HepG2 (cell line): Measurements from ENCODE around the gene ALKBH5. TPM values are rescaled to one million over a fixed set of nuclear protein-coding genes. Genes with fewer than 3 reads are reported as not detected.
A peak's percentile ranks its signal among the peaks of the same experiment; 100 is the strongest.

Source experiments
- BORCS8-MEF2B ChIP-seq: sonication (generic); formaldehyde crosslinking; IDR thresholded peaks from 2 replicates; pipeline ENCODE4 v1.8.0; 2022; ENCODE audit warnings: mild to moderate bottlenecking, missing genetic modification reagents
- HNRNPH1 ChIP-seq: fragments of 200-400 bp; formaldehyde crosslinking; optimal IDR thresholded peaks from 2 replicates; pipeline ENCODE3; 2017; ENCODE audit warnings: mild to moderate bottlenecking, low read depth, low read length
- HOXA7 ChIP-seq: sonication (generic); formaldehyde crosslinking; IDR thresholded peaks from 2 replicates; pipeline ENCODE4 v1.8.1; 2022; ENCODE audit warnings: mild to moderate bottlenecking, missing genetic modification reagents, moderate library complexity
- ISX ChIP-seq: sonication (generic); formaldehyde crosslinking; conservative IDR thresholded peaks from 2 replicates; pipeline ENCODE4 v1.5.0; 2020; ENCODE audit warnings: missing genetic modification reagents
- KLF13 ChIP-seq: sonication (generic); formaldehyde crosslinking; IDR thresholded peaks from 2 replicates; pipeline ENCODE4 v1.4.0; 2020; ENCODE audit warnings: mild to moderate bottlenecking, missing genetic modification reagents
- LCORL ChIP-seq, 2 experiments: fragments of 450-650 bp in 1 of 2; sonication (generic) in 1 of 2; formaldehyde crosslinking in 1 of 2; IDR thresholded peaks; 2 replicates each; pipeline versions ENCODE4 v1.5.0 to v1.6.1; 2017 to 2020; ENCODE audit warnings: antibody characterized with exemption in 1 of 2, missing genetic modification reagents in 1 of 2
- MED8 ChIP-seq: sonication (generic); formaldehyde crosslinking; IDR thresholded peaks from 2 replicates; pipeline ENCODE4 v1.8.1; 2023; ENCODE audit warnings: mild to moderate bottlenecking, missing genetic modification reagents; ENCODE audit not compliant: insufficient replicate concordance
- MEIS2 ChIP-seq: sonication (generic); formaldehyde crosslinking; IDR thresholded peaks from 2 replicates; pipeline ENCODE4 v1.9.0; 2021; ENCODE audit warnings: mild to moderate bottlenecking, missing genetic modification reagents
- PAWR ChIP-seq: sonication (generic); formaldehyde crosslinking; IDR thresholded peaks from 2 replicates; pipeline ENCODE4 v1.4.0; 2020; ENCODE audit warnings: missing genetic modification reagents, mild to moderate bottlenecking, borderline replicate concordance
- PHF5A ChIP-seq: IDR thresholded peaks from one replicate; pipeline ENCODE4 v1.6.1; 2018; ENCODE audit warnings: low read depth, missing genetic modification reagents; ENCODE audit not compliant: unreplicated experiment
- SATB2 ChIP-seq: sonication (generic); formaldehyde crosslinking; IDR thresholded peaks from 2 replicates; pipeline ENCODE4 v1.5.0; 2020; ENCODE audit warnings: missing genetic modification reagents
- SMAD3 ChIP-seq: sonication (generic); formaldehyde crosslinking; IDR thresholded peaks from 2 replicates; pipeline ENCODE4 v1.4.0; 2020; ENCODE audit warnings: missing genetic modification reagents
- SP5 ChIP-seq: IDR thresholded peaks from 2 replicates; pipeline ENCODE4 v1.6.1; 2016; ENCODE audit warnings: low read depth, borderline replicate concordance
- TAF15 ChIP-seq: fragments of 200-400 bp; formaldehyde crosslinking; IDR thresholded peaks from one replicate; pipeline ENCODE4 v1.6.1; 2018; ENCODE audit warnings: mild to moderate bottlenecking, low read depth, low read length; ENCODE audit not compliant: poor library complexity, severe bottlenecking
- ZMYM4 ChIP-seq: sonication (generic); formaldehyde crosslinking; IDR thresholded peaks from 2 replicates; pipeline ENCODE4 v1.8.1; 2023; ENCODE audit warnings: mild to moderate bottlenecking, missing genetic modification reagents
- ZNF562 ChIP-seq: sonication (generic); formaldehyde crosslinking; IDR thresholded peaks from 2 replicates; pipeline ENCODE4 v1.8.0; 2022; ENCODE audit warnings: missing genetic modification reagents, borderline replicate concordance
- ZSCAN21 ChIP-seq: sonication (generic); formaldehyde crosslinking; IDR thresholded peaks from 2 replicates; pipeline ENCODE4 v1.8.0; 2022; ENCODE audit warnings: mild to moderate bottlenecking, missing genetic modification reagents, moderate library complexity, borderline replicate concordance
- polyA plus RNA-seq, 8 experiments: library from polyadenylated mRNA; depleted of rRNA in 3 of 8; stranded (reverse) in 7 of 8; unstranded in 1 of 8; fragments of >200 nt; fragmentation: Illumina TruSeq in 4 of 8; extraction: Trizol in 4 of 8; gene quantifications; 2 replicates each; pipeline versions ENCODE4 v1.2.1 to v1.2.3, GENCODE V29; 2011 to 2016; ENCODE audit warnings: low read depth in 4 of 8, missing spikeins in 1 of 8, mixed read lengths in 1 of 8; ENCODE audit not compliant: insufficient read depth in 1 of 8
- total RNA-seq, 5 experiments: library from RNA; depleted of rRNA; stranded (reverse); fragments of >200 nt; fragmentation: Illumina TruSeq; extraction: Trizol; gene quantifications; 2 replicates each; pipeline ENCODE4 v1.2.3, GENCODE V29; 2016; ENCODE audit warnings: low read depth in 1 of 5
- TF ChIP-seq, protein P1 (sequence below): sonication (generic); formaldehyde crosslinking; IDR thresholded peaks from 2 replicates; pipeline ENCODE4 v1.5.0; 2020; ENCODE audit warnings: mild to moderate bottlenecking, missing genetic modification reagents
- TF ChIP-seq, protein P2 (sequence below): sonication (generic); formaldehyde crosslinking; IDR thresholded peaks from 2 replicates; pipeline ENCODE4 v1.5.0; 2020; ENCODE audit warnings: mild to moderate bottlenecking, missing genetic modification reagents, borderline replicate concordance

The ALKBH5 gene
- total and polyA plus RNA-seq, 2 of the 13 experiments (the other 11 are each of a cell fraction or from before 2014, with no cell fraction given) = 68.9 to 76.9 TPM

DNA sequence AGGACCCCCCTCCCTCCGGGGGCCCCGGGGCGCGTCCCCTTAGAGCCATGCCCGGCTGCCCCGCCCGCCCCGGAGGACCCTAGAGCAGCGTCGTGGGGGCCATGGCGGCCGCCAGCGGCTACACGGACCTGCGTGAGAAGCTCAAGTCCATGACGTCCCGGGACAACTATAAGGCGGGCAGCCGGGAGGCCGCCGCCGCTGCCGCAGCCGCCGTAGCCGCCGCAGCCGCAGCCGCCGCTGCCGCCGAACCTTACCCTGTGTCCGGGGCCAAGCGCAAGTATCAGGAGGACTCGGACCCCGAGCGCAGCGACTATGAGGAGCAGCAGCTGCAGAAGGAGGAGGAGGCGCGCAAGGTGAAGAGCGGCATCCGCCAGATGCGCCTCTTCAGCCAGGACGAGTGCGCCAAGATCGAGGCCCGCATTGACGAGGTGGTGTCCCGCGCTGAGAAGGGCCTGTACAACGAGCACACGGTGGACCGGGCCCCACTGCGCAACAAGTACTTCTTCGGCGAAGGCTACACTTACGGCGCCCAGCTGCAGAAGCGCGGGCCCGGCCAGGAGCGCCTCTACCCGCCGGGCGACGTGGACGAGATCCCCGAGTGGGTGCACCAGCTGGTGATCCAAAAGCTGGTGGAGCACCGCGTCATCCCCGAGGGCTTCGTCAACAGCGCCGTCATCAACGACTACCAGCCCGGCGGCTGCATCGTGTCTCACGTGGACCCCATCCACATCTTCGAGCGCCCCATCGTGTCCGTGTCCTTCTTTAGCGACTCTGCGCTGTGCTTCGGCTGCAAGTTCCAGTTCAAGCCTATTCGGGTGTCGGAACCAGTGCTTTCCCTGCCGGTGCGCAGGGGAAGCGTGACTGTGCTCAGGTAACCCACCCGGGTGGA is 759 bp downstream of the ALKBH5 start (continued):
- TF ChIP-seq HNRNPH1 (no peak), LCORL (IDR thresholded peaks at IDR 0.05) (no peak), LCORL (CRISPR knock-in tag; IDR thresholded peaks at IDR 0.05) (0 out of 2 replicates have a peak, but pooled peaks have one; percentile 41), ZNF562 (CRISPR knock-in tag) (no peak), SP5 (CRISPR knock-in tag) (no peak), HOXA7 (peak; percentile 65; the same call in 1 of the 2 replicates), PAWR (no peak), SMAD3 (CRISPR knock-in tag) (no peak), MED8 (CRISPR knock-in tag) (no peak), ZMYM4 (CRISPR knock-in tag) (no peak), ISX (CRISPR knock-in tag) (no peak), BORCS8-MEF2B (no peak), SATB2 (CRISPR knock-in tag) (0 out of 2 replicates have a peak, but pooled peaks have one; percentile 0), KLF13 (CRISPR knock-in tag) (no peak; the same call in 1 of the 2 replicates), TAF15 (no peak), MEIS2 (no peak), PHF5A (CRISPR knock-in tag) (no peak), ZSCAN21 (no peak)
- TF ChIP-seq, protein P1, sequence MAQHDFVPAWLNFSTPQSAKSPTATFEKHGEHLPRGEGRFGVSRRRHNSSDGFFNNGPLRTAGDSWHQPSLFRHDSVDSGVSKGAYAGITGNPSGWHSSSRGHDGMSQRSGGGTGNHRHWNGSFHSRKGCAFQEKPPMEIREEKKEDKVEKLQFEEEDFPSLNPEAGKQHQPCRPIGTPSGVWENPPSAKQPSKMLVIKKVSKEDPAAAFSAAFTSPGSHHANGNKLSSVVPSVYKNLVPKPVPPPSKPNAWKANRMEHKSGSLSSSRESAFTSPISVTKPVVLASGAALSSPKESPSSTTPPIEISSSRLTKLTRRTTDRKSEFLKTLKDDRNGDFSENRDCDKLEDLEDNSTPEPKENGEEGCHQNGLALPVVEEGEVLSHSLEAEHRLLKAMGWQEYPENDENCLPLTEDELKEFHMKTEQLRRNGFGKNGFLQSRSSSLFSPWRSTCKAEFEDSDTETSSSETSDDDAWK (CRISPR knock-in tag) = no peak
- TF ChIP-seq, protein P2, sequence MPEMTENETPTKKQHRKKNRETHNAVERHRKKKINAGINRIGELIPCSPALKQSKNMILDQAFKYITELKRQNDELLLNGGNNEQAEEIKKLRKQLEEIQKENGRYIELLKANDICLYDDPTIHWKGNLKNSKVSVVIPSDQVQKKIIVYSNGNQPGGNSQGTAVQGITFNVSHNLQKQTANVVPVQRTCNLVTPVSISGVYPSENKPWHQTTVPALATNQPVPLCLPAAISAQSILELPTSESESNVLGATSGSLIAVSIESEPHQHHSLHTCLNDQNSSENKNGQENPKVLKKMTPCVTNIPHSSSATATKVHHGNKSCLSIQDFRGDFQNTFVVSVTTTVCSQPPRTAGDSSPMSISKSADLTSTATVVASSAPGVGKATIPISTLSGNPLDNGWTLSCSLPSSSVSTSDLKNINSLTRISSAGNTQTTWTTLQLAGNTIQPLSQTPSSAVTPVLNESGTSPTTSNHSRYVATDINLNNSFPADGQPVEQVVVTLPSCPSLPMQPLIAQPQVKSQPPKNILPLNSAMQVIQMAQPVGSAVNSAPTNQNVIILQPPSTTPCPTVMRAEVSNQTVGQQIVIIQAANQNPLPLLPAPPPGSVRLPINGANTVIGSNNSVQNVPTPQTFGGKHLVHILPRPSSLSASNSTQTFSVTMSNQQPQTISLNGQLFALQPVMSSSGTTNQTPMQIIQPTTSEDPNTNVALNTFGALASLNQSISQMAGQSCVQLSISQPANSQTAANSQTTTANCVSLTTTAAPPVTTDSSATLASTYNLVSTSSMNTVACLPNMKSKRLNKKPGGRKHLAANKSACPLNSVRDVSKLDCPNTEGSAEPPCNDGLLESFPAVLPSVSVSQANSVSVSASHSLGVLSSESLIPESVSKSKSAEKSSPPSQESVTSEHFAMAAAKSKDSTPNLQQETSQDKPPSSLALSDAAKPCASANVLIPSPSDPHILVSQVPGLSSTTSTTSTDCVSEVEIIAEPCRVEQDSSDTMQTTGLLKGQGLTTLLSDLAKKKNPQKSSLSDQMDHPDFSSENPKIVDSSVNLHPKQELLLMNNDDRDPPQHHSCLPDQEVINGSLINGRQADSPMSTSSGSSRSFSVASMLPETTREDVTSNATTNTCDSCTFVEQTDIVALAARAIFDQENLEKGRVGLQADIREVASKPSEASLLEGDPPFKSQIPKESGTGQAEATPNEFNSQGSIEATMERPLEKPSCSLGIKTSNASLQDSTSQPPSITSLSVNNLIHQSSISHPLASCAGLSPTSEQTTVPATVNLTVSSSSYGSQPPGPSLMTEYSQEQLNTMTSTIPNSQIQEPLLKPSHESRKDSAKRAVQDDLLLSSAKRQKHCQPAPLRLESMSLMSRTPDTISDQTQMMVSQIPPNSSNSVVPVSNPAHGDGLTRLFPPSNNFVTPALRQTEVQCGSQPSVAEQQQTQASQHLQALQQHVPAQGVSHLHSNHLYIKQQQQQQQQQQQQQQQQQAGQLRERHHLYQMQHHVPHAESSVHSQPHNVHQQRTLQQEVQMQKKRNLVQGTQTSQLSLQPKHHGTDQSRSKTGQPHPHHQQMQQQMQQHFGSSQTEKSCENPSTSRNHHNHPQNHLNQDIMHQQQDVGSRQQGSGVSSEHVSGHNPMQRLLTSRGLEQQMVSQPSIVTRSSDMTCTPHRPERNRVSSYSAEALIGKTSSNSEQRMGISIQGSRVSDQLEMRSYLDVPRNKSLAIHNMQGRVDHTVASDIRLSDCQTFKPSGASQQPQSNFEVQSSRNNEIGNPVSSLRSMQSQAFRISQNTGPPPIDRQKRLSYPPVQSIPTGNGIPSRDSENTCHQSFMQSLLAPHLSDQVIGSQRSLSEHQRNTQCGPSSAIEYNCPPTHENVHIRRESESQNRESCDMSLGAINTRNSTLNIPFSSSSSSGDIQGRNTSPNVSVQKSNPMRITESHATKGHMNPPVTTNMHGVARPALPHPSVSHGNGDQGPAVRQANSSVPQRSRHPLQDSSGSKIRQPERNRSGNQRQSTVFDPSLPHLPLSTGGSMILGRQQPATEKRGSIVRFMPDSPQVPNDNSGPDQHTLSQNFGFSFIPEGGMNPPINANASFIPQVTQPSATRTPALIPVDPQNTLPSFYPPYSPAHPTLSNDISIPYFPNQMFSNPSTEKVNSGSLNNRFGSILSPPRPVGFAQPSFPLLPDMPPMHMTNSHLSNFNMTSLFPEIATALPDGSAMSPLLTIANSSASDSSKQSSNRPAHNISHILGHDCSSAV = no peak
